ENCODE measurements around the gene FGF8.

FGF8 gene

DNA sequence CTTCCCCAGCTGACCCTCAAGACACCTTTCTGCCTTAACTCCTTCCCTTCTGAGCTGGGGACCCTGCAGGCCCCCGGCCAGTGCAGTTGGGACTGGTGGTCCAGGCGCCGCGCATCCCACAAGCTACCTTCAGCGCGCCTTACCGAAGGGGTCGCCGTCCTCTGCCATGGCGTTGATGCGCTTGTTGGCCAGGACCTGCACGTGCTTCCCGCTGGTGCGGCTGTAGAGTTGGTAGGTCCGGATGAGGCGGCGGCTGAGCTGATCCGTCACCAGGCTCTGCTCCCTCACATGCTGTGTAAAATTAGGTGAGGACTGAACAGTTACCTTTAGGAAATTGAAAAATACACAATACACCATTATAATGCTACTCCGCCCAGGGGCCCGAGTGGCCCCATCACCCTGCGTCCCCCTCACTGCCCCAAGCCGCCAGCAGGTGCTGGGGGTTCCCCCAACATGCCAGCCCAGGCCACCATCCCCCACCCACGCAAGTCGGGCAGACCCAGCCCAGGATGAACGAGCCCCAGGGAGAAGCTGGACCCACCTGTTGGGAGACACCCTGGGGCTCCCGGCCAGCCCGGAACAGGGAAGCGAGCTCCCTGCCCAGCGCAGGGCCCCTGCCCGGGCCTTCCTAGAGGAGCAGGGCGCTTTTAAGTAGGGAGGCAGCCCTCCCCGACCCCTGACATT, 1.2 kb downstream of the FGF8 start:
- TF ChIP-seq, protein P1, sequence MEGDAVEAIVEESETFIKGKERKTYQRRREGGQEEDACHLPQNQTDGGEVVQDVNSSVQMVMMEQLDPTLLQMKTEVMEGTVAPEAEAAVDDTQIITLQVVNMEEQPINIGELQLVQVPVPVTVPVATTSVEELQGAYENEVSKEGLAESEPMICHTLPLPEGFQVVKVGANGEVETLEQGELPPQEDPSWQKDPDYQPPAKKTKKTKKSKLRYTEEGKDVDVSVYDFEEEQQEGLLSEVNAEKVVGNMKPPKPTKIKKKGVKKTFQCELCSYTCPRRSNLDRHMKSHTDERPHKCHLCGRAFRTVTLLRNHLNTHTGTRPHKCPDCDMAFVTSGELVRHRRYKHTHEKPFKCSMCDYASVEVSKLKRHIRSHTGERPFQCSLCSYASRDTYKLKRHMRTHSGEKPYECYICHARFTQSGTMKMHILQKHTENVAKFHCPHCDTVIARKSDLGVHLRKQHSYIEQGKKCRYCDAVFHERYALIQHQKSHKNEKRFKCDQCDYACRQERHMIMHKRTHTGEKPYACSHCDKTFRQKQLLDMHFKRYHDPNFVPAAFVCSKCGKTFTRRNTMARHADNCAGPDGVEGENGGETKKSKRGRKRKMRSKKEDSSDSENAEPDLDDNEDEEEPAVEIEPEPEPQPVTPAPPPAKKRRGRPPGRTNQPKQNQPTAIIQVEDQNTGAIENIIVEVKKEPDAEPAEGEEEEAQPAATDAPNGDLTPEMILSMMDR (IDR thresholded peaks at IDR 0.05; ENCODE audit: control extremely low read depth, extremely low read depth, low read depth, missing control alignments), result no peak
- DNase-seq (ENCODE audit: extremely low spot score), result peak; percentile 33
- ChIA-PET POLR2A (no interaction called here), CTCF (interaction anchor here (1.3 to 7.4 kb wide), 4 partner anchors 13 to 614 kb away, joined by 3 to 44 read pairs (median 4); no protein-coding TSS in a partner anchor)

DNA sequence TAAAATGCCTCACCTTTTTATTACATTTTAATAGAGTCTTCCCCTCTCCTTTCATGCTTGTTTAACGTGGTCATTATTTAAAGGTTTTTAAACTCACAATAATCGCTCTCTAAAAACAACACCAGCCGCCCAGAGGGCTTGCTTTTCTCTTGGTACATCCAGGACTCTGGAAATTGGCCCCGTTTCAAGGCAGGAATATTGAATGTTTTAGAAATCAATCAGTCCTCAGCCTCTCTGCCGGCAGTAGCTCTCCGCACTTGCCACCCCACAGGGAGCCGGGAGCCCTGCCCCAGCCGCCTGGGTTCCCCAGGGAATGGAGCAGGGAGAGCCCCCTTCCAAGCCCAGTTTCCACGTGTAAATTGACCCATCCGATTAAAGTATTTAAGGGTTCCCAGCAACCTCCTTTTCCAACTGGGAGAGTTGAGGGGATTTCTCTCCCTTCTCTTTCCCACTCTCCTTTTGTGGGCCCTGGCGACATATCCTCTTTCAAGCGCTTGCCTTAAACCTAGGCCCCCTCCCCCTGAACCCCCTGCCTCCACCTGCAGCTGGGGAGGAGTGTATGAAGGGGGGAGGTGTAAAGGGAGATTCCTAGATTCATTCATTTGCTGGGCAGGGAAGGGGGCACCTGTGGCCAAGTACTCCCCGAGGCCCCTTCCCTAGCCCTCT, 1.9 kb downstream of the FGF8 start:
- TF ChIP-seq, protein P1 (IDR thresholded peaks at IDR 0.05; ENCODE audit: control extremely low read depth, extremely low read depth, low read depth, missing control alignments), result no peak
- CTCF ChIA-PET, result interaction anchor here (0.6 to 7.4 kb wide), 6 partner anchors 8 to 613 kb away, joined by 3 to 44 read pairs (median 4); partner anchors contain the start of gene NPM3
- no peak for DNase-seq (ENCODE audit: extremely low spot score)
- POLR2A ChIA-PET, result no interaction called here

DNA sequence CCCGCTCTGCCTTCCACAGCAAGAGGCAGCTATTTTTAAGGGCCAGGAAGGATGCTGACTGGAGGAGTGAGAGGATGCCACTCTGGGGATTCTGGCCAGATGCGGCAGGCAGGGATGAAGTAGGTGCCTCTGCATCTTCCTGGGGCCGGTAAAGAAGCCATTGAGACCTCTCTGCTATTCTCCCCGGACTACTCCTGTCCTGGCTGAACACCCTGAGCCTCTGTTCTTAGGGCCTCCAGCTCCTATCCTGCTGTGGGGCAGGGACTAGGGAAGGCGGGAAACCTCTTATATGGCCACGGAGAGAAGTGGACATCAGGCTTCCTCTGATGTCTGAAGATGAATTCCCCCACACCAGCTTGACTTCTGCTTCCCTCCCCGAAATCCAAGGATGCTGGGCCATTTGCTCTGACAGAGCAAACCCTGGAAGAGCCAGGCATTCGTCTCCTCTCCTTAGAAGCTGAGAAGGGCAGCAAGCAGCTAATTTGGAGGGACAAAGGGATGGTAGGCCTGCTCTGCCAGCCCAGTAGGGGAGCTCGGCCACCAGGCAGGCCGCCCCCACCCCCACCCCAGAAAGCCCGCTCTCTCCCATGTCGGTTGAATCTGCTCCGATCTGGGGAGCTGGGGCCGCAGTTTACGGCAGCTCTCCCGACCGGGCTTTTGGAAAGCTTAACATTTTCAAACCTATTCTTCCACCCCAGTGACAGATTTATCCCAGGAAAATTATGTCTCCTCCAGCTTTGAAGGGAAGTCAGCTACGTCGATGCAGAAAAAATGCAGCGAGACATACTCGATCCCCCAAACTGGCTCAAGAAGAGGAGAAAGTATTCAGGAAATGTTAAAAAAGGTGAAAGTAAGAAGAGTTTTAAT, 2.8 kb downstream of the FGF8 start:
- ChIA-PET POLR2A (no interaction called here), CTCF (interaction anchor here (0.6 to 7.4 kb wide), 6 partner anchors 9 to 559 kb away, joined by 3 to 44 read pairs (median 4); partner anchors contain the start of gene NPM3)
- DNase-seq (ENCODE audit: extremely low spot score), result no peak
- TF ChIP-seq, protein P1 (IDR thresholded peaks at IDR 0.05; ENCODE audit: control extremely low read depth, extremely low read depth, low read depth, missing control alignments), result no peak

DNA sequence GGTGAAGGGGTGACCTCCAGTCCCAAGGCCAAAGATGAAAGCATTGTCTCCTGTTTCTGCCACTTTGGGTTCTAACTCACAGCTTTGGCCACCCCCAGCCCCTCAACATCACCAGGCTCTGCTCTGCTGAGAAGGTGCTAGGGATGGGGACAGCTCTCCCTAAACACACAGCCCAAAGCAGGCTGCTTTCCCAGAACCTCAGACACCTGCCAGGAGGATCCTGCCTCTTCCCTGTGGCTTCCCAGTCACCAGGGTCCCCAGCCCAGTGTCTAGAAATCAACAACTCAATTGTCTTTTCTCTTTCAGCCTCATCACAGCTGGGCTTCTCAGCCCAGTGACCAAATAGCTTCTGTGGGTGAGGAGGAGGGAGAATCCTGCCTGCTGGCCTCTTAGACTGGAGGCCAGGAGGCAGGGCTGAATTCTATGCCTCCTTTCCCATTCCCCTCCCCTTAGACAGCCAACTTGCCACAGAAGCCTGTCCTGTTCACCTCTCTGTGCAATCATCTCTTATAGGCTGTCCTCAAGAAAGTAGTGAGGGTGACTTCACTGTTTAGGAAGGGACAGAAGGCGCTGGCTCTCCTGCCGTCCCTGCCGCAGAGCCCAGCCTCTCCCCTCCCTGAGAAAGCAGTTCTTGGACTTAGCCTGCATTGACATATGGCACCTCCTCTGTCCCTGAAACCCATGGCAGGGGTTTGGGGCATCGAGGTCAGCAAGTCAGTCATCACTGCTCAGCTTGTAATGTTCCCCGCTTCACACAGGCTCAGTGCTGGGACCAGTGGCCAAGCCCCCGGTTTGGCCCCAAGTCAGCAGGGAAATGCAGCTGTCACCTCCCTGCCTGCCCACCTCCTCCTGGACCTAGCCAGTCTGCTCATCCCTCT, 3.7 kb downstream of the FGF8 start:
- CTCF ChIA-PET, result interaction anchor here (0.8 to 7.4 kb wide), 5 partner anchors 10 to 558 kb away, joined by 3 to 44 read pairs (median 4); partner anchors contain the start of gene NPM3
- peak; percentile 13 for DNase-seq (ENCODE audit: extremely low spot score)
- TF ChIP-seq, protein P1 (IDR thresholded peaks at IDR 0.05; ENCODE audit: control extremely low read depth, extremely low read depth, low read depth, missing control alignments), result no peak
- POLR2A ChIA-PET, result no interaction called here

DNA sequence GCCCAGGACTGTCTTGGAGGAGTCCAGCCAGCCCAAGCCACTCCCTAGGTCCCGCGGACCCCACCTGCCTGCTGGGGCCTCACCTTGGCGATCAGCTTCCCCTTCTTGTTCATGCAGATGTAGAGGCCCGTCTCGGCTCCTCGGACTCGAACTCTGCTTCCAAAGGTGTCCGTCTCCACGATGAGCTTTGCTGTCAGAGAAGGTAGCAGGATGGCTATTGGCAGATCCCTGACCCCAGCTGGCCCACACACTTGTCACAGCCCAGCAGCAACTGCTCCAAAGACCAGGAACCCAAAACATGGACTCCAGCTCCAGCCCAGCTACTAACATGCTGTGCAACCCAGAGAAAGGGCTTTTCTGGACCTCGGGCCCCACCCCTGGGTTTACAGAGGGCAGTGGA, 4.5 kb downstream of the FGF8 start:
- TF ChIP-seq, protein P1 (IDR thresholded peaks at IDR 0.05; ENCODE audit: control extremely low read depth, extremely low read depth, low read depth, missing control alignments), result no peak
- CTCF ChIA-PET, result interaction anchor here (0.8 to 7.4 kb wide), 3 partner anchors 11 to 202 kb away, joined by 3 to 44 read pairs (median 39); partner anchors contain the start of gene NPM3
- DNase-seq (ENCODE audit: extremely low spot score), result peak; percentile 15
- POLR2A ChIA-PET, result no interaction called here

All from GM10248 (cell line).